GM12891 (cell line): ENCODE results near the gene HNRNPA1.

Experiments used
- PAX5 ChIP-seq: IDR thresholded peaks from 2 replicates; pipeline ENCODE4 v1.6.1; 2011; ENCODE audit warnings: low read length, moderate library complexity, mild to moderate bottlenecking; ENCODE audit not compliant: insufficient read depth, severe bottlenecking
- POLR2A ChIP-seq: IDR thresholded peaks from 2 replicates; pipeline ENCODE4 v1.6.1; 2011; ENCODE audit warnings: low read depth, low read length, control low read depth
- POLR2AphosphoS5 ChIP-seq: IDR thresholded peaks from 2 replicates; pipeline ENCODE4 v1.6.1; 2011; ENCODE audit warnings: low read depth, low read length, control low read depth
- SPI1 ChIP-seq: IDR thresholded peaks from 2 replicates; pipeline ENCODE4 v1.6.1; 2011; ENCODE audit warnings: low read depth, low read length, control low read depth
- TAF1 ChIP-seq: IDR thresholded peaks from 2 replicates; pipeline ENCODE4 v1.6.1; 2011; ENCODE audit warnings: low read depth, low read length, control low read depth

DNA sequence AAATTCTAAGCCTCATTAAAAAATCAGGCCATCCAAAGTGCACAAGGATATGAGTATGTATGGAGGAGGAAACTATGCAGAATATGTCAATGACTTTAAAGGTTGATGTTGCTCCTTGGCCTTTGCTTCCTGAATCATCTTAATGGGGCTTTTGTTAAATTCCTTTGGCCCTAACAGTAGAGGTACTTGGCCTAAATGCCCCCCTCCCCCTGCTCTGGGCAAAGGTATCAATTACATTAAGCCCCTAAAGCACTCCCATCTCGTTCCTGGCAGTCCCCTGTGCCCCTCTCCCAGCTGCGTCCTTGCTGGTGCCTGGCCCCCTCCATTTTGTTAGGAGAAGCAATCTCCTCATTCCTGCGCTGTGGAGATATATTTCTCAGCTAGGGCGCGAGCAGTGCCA, 49.2 kb downstream of the HNRNPA1 start:
- TF ChIP-seq TAF1 (no peak), POLR2A (no peak), POLR2AphosphoS5 (no peak), SPI1 (no peak), PAX5 (no peak)
